HepG2 (cell line): ENCODE data around the gene LCE2A. TPM values are rescaled to one million over a fixed set of nuclear protein-coding genes. Genes with fewer than 3 reads are reported as not detected.

Source experiments
- ATAC-seq: fragments of 200-7000 bp; cut with Tn5 transposase; 3 replicates; pipeline ENCODE4 v1.9.1; 2020; ENCODE audit warnings: mild to moderate bottlenecking, moderate library complexity
- BruUV-seq: library from RNA; stranded (reverse); fragments of 400-500 nt; replicated peaks from 2 replicates; lab custom pipeline; 2021; lab: Mats Ljungman, UMichigan
- CTCF ChIA-PET: fragments of 300-600 bp; formaldehyde crosslinking; extraction: SDS; loops from one replicate; lab custom pipeline; 2021; ENCODE audit warnings: low total read pairs, inconsistent platforms, low intra/inter-chr PET ratio; lab: Yijun Ruan, JAX
- POLR2A ChIA-PET: fragments of 350-600 bp; sonication (Branson Sonifier 250); formaldehyde crosslinking; loops from one replicate; lab custom pipeline; 2020; ENCODE audit warnings: antibody characterized with exemption, inconsistent platforms; lab: Yijun Ruan, JAX
- DNase-seq: peaks from one replicate; pipeline ENCODE4 v3.0.0-alpha.2; 2015; ENCODE audit warnings: low spot score
- FAIRE-seq: peaks from 3 replicates; lab custom pipeline; 2011; peaks lifted over from hg19 to GRCh38; lab: Jason Lieb, UNC
- H2AFZ ChIP-seq: one replicate; pipeline ENCODE4 v1.6.1; 2011; ENCODE audit warnings: low read length, inconsistent platforms
- H3K27ac ChIP-seq: fragments of 300-600 bp; 3 replicates; pipeline ENCODE4 v1.8.0; 2011; ENCODE audit warnings: mixed run types, mild to moderate bottlenecking, mixed read lengths, low read length, inconsistent platforms; ENCODE audit not compliant: insufficient read depth; ENCODE audit errors: extremely low read length
- H3K27me3 ChIP-seq, 2 experiments: fragments of 200-600 bp in 1 of 2; 2 replicates in 1 of 2; 3 replicates in 1 of 2; pipeline versions ENCODE4 v1.6.0 to v1.8.0; 2011; ENCODE audit warnings: low read length in 2 of 2, mild to moderate bottlenecking in 2 of 2, moderate library complexity in 2 of 2, inconsistent platforms in 1 of 2; ENCODE audit not compliant: insufficient read depth in 2 of 2, control insufficient read depth in 1 of 2
- H3K36me3 ChIP-seq, 2 experiments: fragments of 200-600 bp in 1 of 2; replicated peaks in 1 of 2; 2 replicates in 1 of 2; 3 replicates in 1 of 2; pipeline versions ENCODE4 v1.5.1 to v1.8.0; 2011; ENCODE audit warnings: low read length in 2 of 2, inconsistent platforms in 1 of 2; ENCODE audit not compliant: insufficient read depth in 2 of 2, control insufficient read depth in 1 of 2
- H3K4me1 ChIP-seq: 2 replicates; pipeline ENCODE4 v1.5.1; 2012; ENCODE audit warnings: low read length, inconsistent platforms; ENCODE audit not compliant: insufficient read depth
- H3K4me2 ChIP-seq: 2 replicates; pipeline ENCODE4 v1.6.0; 2011; ENCODE audit warnings: low read depth, low read length, inconsistent platforms
- H3K4me3 ChIP-seq, 3 experiments: fragments of 200-600 bp in 1 of 3; sonication (generic), shearing (Covaris generic) in 1 of 3; replicated peaks in 1 of 3; 2 replicates each; pipeline ENCODE4 v1.5.1; 2011 to 2016; ENCODE audit warnings: low read length in 3 of 3, inconsistent platforms in 2 of 3, low read depth in 2 of 3, mild to moderate bottlenecking in 2 of 3, control low read depth in 1 of 3, mixed read lengths in 1 of 3; ENCODE audit not compliant: insufficient read depth in 1 of 3
- H3K79me2 ChIP-seq: one replicate; pipeline ENCODE4 v1.6.1; 2011; ENCODE audit warnings: low read length, inconsistent platforms; ENCODE audit not compliant: insufficient read depth
- H3K9ac ChIP-seq: 2 replicates; pipeline ENCODE4 v1.6.0; 2011; ENCODE audit warnings: mild to moderate bottlenecking, low read depth, low read length, inconsistent platforms; ENCODE audit not compliant: insufficient read depth
- H3K9me3 ChIP-seq: 2 replicates; pipeline ENCODE4 v1.5.1; 2012; ENCODE audit warnings: mild to moderate bottlenecking, low read length
- H4K20me1 ChIP-seq: 2 replicates; pipeline ENCODE4 v1.6.0; 2011; ENCODE audit warnings: inconsistent platforms, mild to moderate bottlenecking, low read length, moderate library complexity; ENCODE audit not compliant: insufficient read depth
- KIAA2018 ChIP-seq: sonication (generic); formaldehyde crosslinking; IDR thresholded peaks from 2 replicates; pipeline ENCODE4 v1.5.0; 2020; ENCODE audit warnings: mild to moderate bottlenecking, missing genetic modification reagents, borderline replicate concordance
- ZBTB40 ChIP-seq, 2 experiments: fragments of 450-650 bp in 1 of 2; sonication (generic) in 1 of 2; formaldehyde crosslinking in 1 of 2; IDR thresholded peaks; 2 replicates each; pipeline versions ENCODE4 v1.6.1 to v1.8.0; 2016 to 2022; ENCODE audit warnings: antibody characterized with exemption in 1 of 2, mild to moderate bottlenecking in 1 of 2, missing genetic modification reagents in 1 of 2
- ZNF256 ChIP-seq: sonication (generic); formaldehyde crosslinking; conservative IDR thresholded peaks from 2 replicates; pipeline ENCODE4 v1.4.0; 2020; ENCODE audit warnings: missing genetic modification reagents
- WGBS: methylation state at CpG from one replicate; pipeline ENCODE4 v1.1.6; 2017; ENCODE audit warnings: low lambda C conversion rate; 5-methylcytosine and 5-hydroxymethylcytosine counted together
- in situ Hi-C: cut with HindIII; loops from 2 replicates; pipeline ENCODE4 v1.10.0; 2017; ENCODE audit warnings: low pct_unique_long_range_greater_than_20kb; ENCODE audit not compliant: extremely low pct_ligation_motif_present
- intact Hi-C: fragments of 100-400 bp; cut with micrococcal nuclease; formaldehyde crosslinking; loops from one replicate; pipeline ENCODE4 v1.10.0; 2022; ENCODE audit not compliant: unreplicated experiment
- polyA plus RNA-seq, 8 experiments: library from polyadenylated mRNA; depleted of rRNA in 3 of 8; stranded (reverse) in 7 of 8; unstranded in 1 of 8; fragments of >200 nt; fragmentation: Illumina TruSeq in 4 of 8; extraction: Trizol in 4 of 8; gene quantifications; 2 replicates each; pipeline versions ENCODE4 v1.2.1 to v1.2.3, GENCODE V29; 2011 to 2016; ENCODE audit warnings: low read depth in 4 of 8, missing spikeins in 1 of 8, mixed read lengths in 1 of 8; ENCODE audit not compliant: insufficient read depth in 1 of 8
- total RNA-seq, 5 experiments: library from RNA; depleted of rRNA; stranded (reverse); fragments of >200 nt; fragmentation: Illumina TruSeq; extraction: Trizol; gene quantifications; 2 replicates each; pipeline ENCODE4 v1.2.3, GENCODE V29; 2016; ENCODE audit warnings: low read depth in 1 of 5

LCE2A gene
- total and polyA plus RNA-seq, 2 of the 13 experiments (the other 11 are each of a cell fraction or from before 2014, with no cell fraction given) = not detected

- Histone ChIP-seq H3K9me3 (no peaks in the 10 kb centered on the region), H3K4me2 (no peak overlapping the region), H4K20me1 (no peaks in the 10 kb centered on the region), H3K79me2 (no peaks in the 10 kb centered on the region), H2AFZ (no peak overlapping the region), H3K4me3 (no peak overlapping the region), H3K4me1 (no peaks in the 10 kb centered on the region), H3K27ac (no peak overlapping the region), H3K9ac (no peak overlapping the region), H3K27me3 (no peaks in the 10 kb centered on the region), H3K36me3 (no peaks in the 10 kb centered on the region)
- POLR2A ChIA-PET = no interaction called here
- intact Hi-C loops (no loop called here), in situ Hi-C loops (no loop called here)
- 80% methylated on average over 5 of the region's 5 CpGs for WGBS
- BruUV-seq = no TSS peak
- CTCF ChIA-PET = no interaction called here
- TF ChIP-seq KIAA2018 (no peak), ZBTB40 (IDR thresholded peaks at IDR 0.05) (no peak), ZBTB40 (CRISPR knock-in tag; IDR thresholded peaks at IDR 0.05) (no peak), ZNF256 (CRISPR knock-in tag) (no peak)
- FAIRE-seq (no peak), DNase-seq (no peak), ATAC-seq (no peak)
These were observed 30.5 kb upstream of the LCE2A start for GRCh38 chr1:152667648-152668047.
